Nephron (organoid): ENCODE data around the gene CUX1.

Source experiments
- H3K27ac Mint-ChIP-seq, 3 experiments: 2 replicates each; pipeline ENCODE4 v1.8.0; 2020; ENCODE audit warnings: mixed read lengths in 3 of 3, mild to moderate bottlenecking in 2 of 3, moderate library complexity in 1 of 3
- H3K27me3 Mint-ChIP-seq: 2 replicates; pipeline ENCODE4 v1.8.0; 2021; ENCODE audit warnings: low read depth, mild to moderate bottlenecking, moderate library complexity, mixed read lengths
- H3K36me3 Mint-ChIP-seq: 2 replicates; pipeline ENCODE4 v1.8.0; 2020; ENCODE audit warnings: low read depth, mixed read lengths
- H3K4me1 Mint-ChIP-seq: 2 replicates; pipeline ENCODE4 v1.8.0; 2020; ENCODE audit warnings: mixed read lengths
- H3K4me3 Mint-ChIP-seq, 3 experiments: 2 replicates each; pipeline ENCODE4 v1.8.0; 2020; ENCODE audit warnings: mild to moderate bottlenecking in 3 of 3, mixed read lengths in 3 of 3, moderate library complexity in 2 of 3
- H3K9me3 Mint-ChIP-seq: 2 replicates; pipeline ENCODE4 v1.8.0; 2020; ENCODE audit warnings: mixed read lengths
- CTCF ChIP-seq, 3 experiments: fragments of 200-600 bp; sonication (generic); IDR thresholded peaks; one replicate each; pipeline ENCODE4 v1.5.0; 2021; ENCODE audit warnings: antibody characterized with exemption in 3 of 3; ENCODE audit not compliant: unreplicated experiment in 3 of 3

Gene CUX1

GRCh38 chr7:101814991-101815825 lies 2.2 kb upstream of the CUX1 start:
- Mint-ChIP-seq H3K4me3 (peak overlapping the region; percentile 84 to 90 (median 85)), H3K9me3 (no peaks in the 10 kb centered on the region), H3K27me3 (peaks cover 24% of the 10 kb centered on the region), H3K27ac (peak overlapping the region; percentile 65 to 90 (median 77)), H3K36me3 (no peaks in the 10 kb centered on the region), H3K4me1 (peaks cover 36% of the 10 kb centered on the region)
- TF ChIP-seq CTCF (IDR thresholded peaks at IDR 0.05; ENCODE audit: unreplicated experiment in 3 of 3): peak; percentile 46 to 54 (median 46)

- H3K9me3 Mint-ChIP-seq: no peaks in the 10 kb centered on the region
- peak overlapping the region; percentile 70 to 85 (median 77) for H3K27ac Mint-ChIP-seq
Observed at GRCh38 chr7:101815826-101816594, 1.4 kb upstream of the CUX1 start.

GRCh38 chr7:101816595-101817470 lies 593 bp upstream of the CUX1 start:
- no peaks in the 10 kb centered on the region for H3K9me3 Mint-ChIP-seq
- peaks cover 20% of the 10 kb centered on the region for H3K27me3 Mint-ChIP-seq
- peaks cover 46% of the 10 kb centered on the region for H3K4me1 Mint-ChIP-seq
- no peak for TF ChIP-seq CTCF (IDR thresholded peaks at IDR 0.05; ENCODE audit: unreplicated experiment in 3 of 3)
- no peak overlapping the region for H3K27ac Mint-ChIP-seq
- no peaks in the 10 kb centered on the region for H3K36me3 Mint-ChIP-seq
- peak overlapping the region in 1 of 3 experiments; percentile 51 for H3K4me3 Mint-ChIP-seq

More at GRCh38 chr7:101815826-101816594, 1.4 kb upstream of the CUX1 start:
- no peak for TF ChIP-seq CTCF (IDR thresholded peaks at IDR 0.05; ENCODE audit: unreplicated experiment in 3 of 3)
- H3K4me3 Mint-ChIP-seq: peak overlapping the region; percentile 81 to 92 (median 90)
- H3K27me3 Mint-ChIP-seq: peaks cover 23% of the 10 kb centered on the region
- H3K4me1 Mint-ChIP-seq: peaks cover 44% of the 10 kb centered on the region
- no peaks in the 10 kb centered on the region for H3K36me3 Mint-ChIP-seq

GRCh38 chr7:101818287-101819071 lies 1.1 kb downstream of the CUX1 start:
- no peaks in the 10 kb centered on the region for H3K9me3 Mint-ChIP-seq
- TF ChIP-seq CTCF (IDR thresholded peaks at IDR 0.05; ENCODE audit: unreplicated experiment in 3 of 3): no peak
- no peaks in the 10 kb centered on the region for H3K36me3 Mint-ChIP-seq
- H3K27ac Mint-ChIP-seq: peak overlapping the region; percentile 68 to 89 (median 84)
- H3K27me3 Mint-ChIP-seq: peaks cover 6% of the 10 kb centered on the region
- peaks cover 54% of the 10 kb centered on the region for H3K4me1 Mint-ChIP-seq
- peak overlapping the region; percentile 86 to 95 (median 92) for H3K4me3 Mint-ChIP-seq

- no peaks in the 10 kb centered on the region for H3K9me3 Mint-ChIP-seq
- H3K27me3 Mint-ChIP-seq: peaks cover 6% of the 10 kb centered on the region
- H3K27ac Mint-ChIP-seq: no peak overlapping the region
- peaks cover 55% of the 10 kb centered on the region for H3K4me1 Mint-ChIP-seq
- no peaks in the 10 kb centered on the region for H3K36me3 Mint-ChIP-seq
- no peak for TF ChIP-seq CTCF (IDR thresholded peaks at IDR 0.05; ENCODE audit: unreplicated experiment in 3 of 3)
- peak overlapping the region; percentile 86 to 95 (median 92) for H3K4me3 Mint-ChIP-seq
Observed at GRCh38 chr7:101819183-101819582, 1.8 kb downstream of the CUX1 start.
